Activated T-helper 1 cell treated with anti-CD3 and anti-CD28 coated beads, Interleukin-2, amount 50 U/mL, for 16 hours (primary cell): Measurements from ENCODE around the gene NOD2.

Experiments used
- DNase-seq, 2 donors: peaks; one replicate each; pipeline ENCODE4 v3.0.0-alpha.2; 2020; ENCODE audit warnings: low read depth in 1 of 2, low spot score in 1 of 2

Gene NOD2

GRCh38 chr16:50690177-50690576 lies 3.2 kb upstream of the NOD2 start:
- DNase-seq = no peak

- DNase-seq = no peak
Observed at GRCh38 chr16:50692644-50692998, 785 bp upstream of the NOD2 start.

- no peak for DNase-seq
Observed at GRCh38 chr16:50694206-50694605, 800 bp downstream of the NOD2 start.

- no peak for DNase-seq
Observed at GRCh38 chr16:50695017-50696000, 1.9 kb downstream of the NOD2 start.

- DNase-seq = no peak
Observed at GRCh38 chr16:50696126-50696525, 2.7 kb downstream of the NOD2 start.

GRCh38 chr16:50696575-50697420 lies 3.4 kb downstream of the NOD2 start:
- peak in 1 of 2 donors; percentile 42 for DNase-seq

- no peak for DNase-seq
Observed at GRCh38 chr16:50697421-50697715, 4.0 kb downstream of the NOD2 start.

GRCh38 chr16:50697881-50698767 lies 4.7 kb downstream of the NOD2 start:
- peak in 1 of 2 donors; percentile 45 for DNase-seq

- DNase-seq = peak in 1 of 2 donors; percentile 53
Observed at GRCh38 chr16:50699326-50700159, 6.1 kb downstream of the NOD2 start.

- DNase-seq = no peak
Observed at GRCh38 chr16:50702725-50703124, 9.3 kb downstream of the NOD2 start.

- no peak for DNase-seq
Observed at GRCh38 chr16:50704245-50704644, 10.8 kb downstream of the NOD2 start.

- DNase-seq = no peak
Observed at GRCh38 chr16:50705436-50706110, 12.2 kb downstream of the NOD2 start.

GRCh38 chr16:50706250-50706649 lies 12.8 kb downstream of the NOD2 start:
- no peak for DNase-seq

GRCh38 chr16:50708373-50709060 lies 15.1 kb downstream of the NOD2 start:
- DNase-seq = no peak

GRCh38 chr16:50709061-50709684 lies 15.8 kb downstream of the NOD2 start:
- no peak for DNase-seq

GRCh38 chr16:50709980-50710379 lies 16.6 kb downstream of the NOD2 start:
- DNase-seq = no peak

- DNase-seq = no peak
Observed at GRCh38 chr16:50711040-50711439, 17.6 kb downstream of the NOD2 start.

- DNase-seq = no peak
Observed at GRCh38 chr16:50711862-50712559, 18.6 kb downstream of the NOD2 start.
